ENCODE data around the gene GP1BA. TPM values are rescaled to one million over a fixed set of nuclear protein-coding genes. Genes with fewer than 3 reads are reported as not detected.

Gene GP1BA
- total and polyA plus RNA-seq, 10 of the 15 experiments (the other 5 are each of a cell fraction or from before 2014, with no cell fraction given), result 0.04 to 0.67 (median 0.28) TPM; not detected in 1

- H2AFZ ChIP-seq (ENCODE audit: control insufficient read depth, low read depth, low read length), result no peak overlapping the region
- CTCF ChIA-PET, result interaction anchor here (3.0 to 3.5 kb wide), 2 partner anchors 25 to 32 kb away, joined by 18 to 28 read pairs; partner anchors contain the start of gene SPAG7
Measured at GRCh38 chr17:4941319-4941610, 9.2 kb downstream of the GP1BA start.

More at GRCh38 chr17:4941319-4941610, 9.2 kb downstream of the GP1BA start:
- Histone ChIP-seq H4K20me1 (ENCODE audit: control insufficient read depth, insufficient read depth) (no peaks in the 10 kb centered on the region; the same call in none of the 2 replicates), H3K36me3 (ENCODE audit: control insufficient read depth in 2 of 2, insufficient read depth in 2 of 2, low read length in 1 of 2) (peaks cover 20 to 28% of the 10 kb centered on the region in 2 experiments), H3K4me1 (ENCODE audit: control insufficient read depth, insufficient read depth, low read length) (peaks cover 46% of the 10 kb centered on the region), H3K4me3 (peak overlapping the region; percentile 85), H3K4me2 (ENCODE audit: control insufficient read depth, insufficient read depth) (peak overlapping the region; percentile 55), H3K9ac (ENCODE audit: control insufficient read depth, insufficient read depth, low read length) (peak overlapping the region; percentile 98), H3K9me3 (replicated peaks; ENCODE audit: control insufficient read depth, insufficient read depth, low read length) (no peaks in the 10 kb centered on the region), H3K79me2 (ENCODE audit: control insufficient read depth, insufficient read depth, low read length) (peaks cover 80% of the 10 kb centered on the region), H3K27me3 (replicated peaks in 1 of 2; ENCODE audit: control insufficient read depth in 2 of 2, insufficient read depth in 2 of 2, low read length in 1 of 2) (no peaks in the 10 kb centered on the region), H3K27ac (ENCODE audit: control insufficient read depth, insufficient read depth) (peak overlapping the region; percentile 97)
- POLR2A ChIA-PET, result interaction anchor here (17.5 kb wide), 1 partner anchor 24 kb away, joined by 272 read pairs; the partner anchor contains the start of gene SPAG7
- no peak for DNase-seq (ENCODE audit: low read depth, low spot score)
- RAD21 ChIA-PET (ENCODE audit: unreplicated experiment), result no interaction called here
- 2% methylated on average over 4 of the region's 4 CpGs for WGBS (ENCODE audit: insufficient coverage, insufficient replicate concordance, low lambda C conversion rate, missing lambda C conversion rate)
- intact Hi-C loops (cut with micrococcal nuclease; ENCODE audit: unreplicated experiment) (loop anchor here (5.0 kb wide), 1 partner anchor 296 kb away; no protein-coding TSS in a partner anchor), in situ Hi-C loops (cut with MboI) (no loop called here)
- no peak for ATAC-seq
- no TSS peak for BruUV-seq (replicated peaks)
- SMC1A ChIA-PET (ENCODE audit: uncharacterized antibody, unreplicated experiment), result interaction anchor here (4.5 kb wide), 1 partner anchor 26 kb away, joined by 38 read pairs; the partner anchor contains the start of gene SPAG7
- FAIRE-seq, result no peak
- TF ChIP-seq POLR2AphosphoS5 (IDR thresholded peaks at IDR 0.05; ENCODE audit: low read length) (no peak), HCFC1 (IDR thresholded peaks at IDR 0.05; ENCODE audit: low read length) (no peak), SIX5 (IDR thresholded peaks at IDR 0.05; ENCODE audit: low read depth, low read length, severe bottlenecking) (no peak), ASH2L (IDR thresholded peaks at IDR 0.05; ENCODE audit: borderline replicate concordance, low read depth) (no peak), EED (IDR thresholded peaks at IDR 0.05; ENCODE audit: low read depth) (no peak), CHD2 (IDR thresholded peaks at IDR 0.05; ENCODE audit: borderline replicate concordance, low read depth, low read length) (no peak), ELK1 (IDR thresholded peaks at IDR 0.05; ENCODE audit: low read depth, low read length) (no peak), TCF3 (IDR thresholded peaks at IDR 0.05; ENCODE audit: borderline replicate concordance, insufficient read depth, low read depth, low read length) (no peak), ZSCAN29 (IDR thresholded peaks at IDR 0.05) (no peak), SREBF1 (IDR thresholded peaks at IDR 0.05; ENCODE audit: low read length) (no peak), RUNX3 (IDR thresholded peaks at IDR 0.05; ENCODE audit: low read length) (no peak), CEBPZ (IDR thresholded peaks at IDR 0.05; ENCODE audit: low read depth, low read length) (no peak), POLR2A (IDR thresholded peaks at IDR 0.05; ENCODE audit: low read depth, low read length) (no peak), JUND (IDR thresholded peaks at IDR 0.05; ENCODE audit: low read depth, low read length) (no peak), HDAC2 (IDR thresholded peaks at IDR 0.05) (no peak), IKZF2 (IDR thresholded peaks at IDR 0.05) (no peak), E2F4 (IDR thresholded peaks at IDR 0.05; ENCODE audit: low read depth, low read length) (no peak)
